LNCaP clone FGC (cell line): ENCODE data around the gene SRRT.
"Not testable (repeated sequence)": the region's sequence is repeated elsewhere in the genome, so short reads cannot be mapped to it uniquely, and the experiment has no call there.

Experiments
- DNase-seq: peaks from one replicate; pipeline ENCODE4 v3.0.0-alpha.2; 2011; ENCODE audit warnings: low read depth
- H3K4me3 ChIP-seq: 2 replicates; pipeline ENCODE4 v1.5.1; 2011; ENCODE audit warnings: mild to moderate bottlenecking, low read depth, low read length, control low read depth
- CTCF ChIP-seq: IDR thresholded peaks from 2 replicates; pipeline ENCODE4 v1.5.1; 2012; ENCODE audit warnings: mild to moderate bottlenecking; ENCODE audit not compliant: control insufficient read depth, insufficient read depth; ENCODE audit errors: extremely low read depth

The SRRT gene

GRCh38 chr7:100839361-100839760 is 35.5 kb upstream of the SRRT start:
- DNase-seq = no peak
- no peak overlapping the region for H3K4me3 ChIP-seq
- TF ChIP-seq CTCF = no peak

GRCh38 chr7:100840470-100841100 is 34.3 kb upstream of the SRRT start:
- no peak for DNase-seq
- H3K4me3 ChIP-seq = no peak overlapping the region
- no peak for TF ChIP-seq CTCF

DNA sequence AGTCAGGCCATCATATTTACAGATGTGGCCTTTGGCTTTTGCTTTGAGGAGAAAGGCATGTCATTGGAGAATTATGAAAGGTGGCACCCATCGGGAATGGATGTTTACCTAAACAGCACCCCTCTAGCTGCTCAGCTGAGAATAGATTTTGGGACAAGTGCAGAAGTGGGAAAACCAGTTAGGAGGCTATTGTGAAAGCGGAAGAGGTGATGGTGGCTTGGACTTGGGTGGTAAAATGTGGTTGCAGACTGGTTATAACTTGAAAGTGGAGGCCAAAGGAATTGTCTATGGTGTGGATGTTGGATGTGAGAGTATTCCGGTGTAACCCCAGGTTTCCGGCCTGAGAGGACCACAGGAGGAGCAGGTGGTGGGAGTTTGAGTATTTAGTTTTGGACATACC is 27.5 kb upstream of the SRRT start:
- no peak for TF ChIP-seq CTCF
- H3K4me3 ChIP-seq = no peak overlapping the region
- no peak for DNase-seq

DNA sequence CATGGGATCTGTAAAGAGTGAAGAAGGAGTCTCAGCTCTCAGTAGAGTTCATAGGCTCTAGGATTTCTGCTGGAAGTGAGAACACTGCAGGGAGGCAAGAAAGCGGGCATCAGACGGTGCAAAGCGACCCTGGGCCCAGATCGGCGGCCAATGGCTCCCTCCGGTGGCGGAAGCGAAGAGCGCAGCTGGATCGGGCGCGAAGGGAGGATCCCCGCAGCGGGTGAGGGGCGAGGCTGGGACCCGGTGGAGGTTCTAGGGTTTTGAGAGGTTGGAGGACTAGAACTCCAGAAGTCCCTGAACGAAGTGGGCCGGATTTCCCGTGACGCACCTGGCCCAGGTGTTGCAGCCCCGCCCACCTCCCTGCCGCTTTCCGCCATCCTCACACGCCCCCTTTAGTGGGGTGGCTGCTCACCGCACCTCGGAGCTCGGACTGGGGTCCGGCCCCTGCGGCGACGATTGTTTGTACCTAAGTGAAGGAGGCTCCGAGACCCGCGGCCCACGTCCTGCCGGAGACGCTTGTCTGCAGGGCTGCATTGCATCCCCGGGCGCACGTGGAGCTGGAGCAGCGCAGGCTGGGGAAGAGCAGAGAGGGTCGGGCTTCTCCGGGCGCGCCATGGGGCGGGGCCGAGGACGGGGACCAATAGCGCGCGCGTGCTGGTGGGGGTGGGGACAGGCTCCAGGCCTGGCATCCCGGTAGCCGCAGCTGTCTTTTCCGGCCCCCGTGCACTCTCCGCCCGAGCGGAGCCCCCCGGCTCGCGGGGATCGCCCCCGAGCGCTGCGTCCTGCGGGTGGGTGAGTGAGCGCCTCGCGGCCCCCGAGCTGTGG is 22.6 kb upstream of the SRRT start, which contains the start of gene SLC12A9:
TSS of gene SLC12A9 (plus strand) at position 666 of the 825 bp plus-strand sequence. CDS start 1,485 bp downstream, outside the sequence.
- peak; percentile 71 for DNase-seq
- TF ChIP-seq CTCF = peak; percentile 89
- H3K4me3 ChIP-seq = peak within 1 kb of the TSS; percentile 81

DNA sequence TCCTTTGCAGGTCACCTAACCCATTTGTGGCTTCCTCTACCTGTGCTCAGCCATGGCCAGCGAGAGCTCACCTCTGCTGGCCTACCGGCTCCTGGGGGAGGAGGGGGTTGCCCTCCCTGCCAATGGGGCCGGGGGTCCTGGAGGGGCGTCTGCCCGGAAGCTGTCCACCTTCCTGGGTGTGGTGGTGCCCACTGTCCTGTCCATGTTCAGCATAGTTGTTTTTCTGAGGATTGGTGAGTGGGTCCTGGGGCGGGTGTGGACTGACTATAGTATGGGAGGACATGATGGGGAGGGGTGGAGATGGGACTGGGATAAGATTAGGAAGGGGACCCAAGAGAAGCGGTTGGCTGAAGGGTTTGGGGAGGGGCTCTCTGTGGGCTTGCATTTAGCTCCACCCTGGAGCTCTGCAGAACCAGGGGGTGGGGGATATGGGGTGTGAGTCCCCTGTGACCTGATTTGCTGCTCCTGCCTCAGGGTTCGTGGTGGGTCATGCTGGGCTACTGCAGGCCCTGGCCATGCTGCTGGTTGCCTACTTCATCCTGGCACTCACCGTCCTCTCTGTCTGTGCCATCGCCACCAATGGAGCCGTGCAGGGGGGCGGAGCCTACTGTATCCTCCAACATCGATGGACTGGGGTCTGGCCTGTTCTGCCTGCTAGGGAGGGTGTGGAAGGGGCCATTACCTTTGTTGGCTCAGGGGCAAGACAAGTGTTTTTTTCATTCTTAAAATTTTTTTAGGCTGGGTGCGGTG is 20.6 kb upstream of the SRRT start:
- no peak for DNase-seq
- no peak overlapping the region for H3K4me3 ChIP-seq
- TF ChIP-seq CTCF = no peak

DNA sequence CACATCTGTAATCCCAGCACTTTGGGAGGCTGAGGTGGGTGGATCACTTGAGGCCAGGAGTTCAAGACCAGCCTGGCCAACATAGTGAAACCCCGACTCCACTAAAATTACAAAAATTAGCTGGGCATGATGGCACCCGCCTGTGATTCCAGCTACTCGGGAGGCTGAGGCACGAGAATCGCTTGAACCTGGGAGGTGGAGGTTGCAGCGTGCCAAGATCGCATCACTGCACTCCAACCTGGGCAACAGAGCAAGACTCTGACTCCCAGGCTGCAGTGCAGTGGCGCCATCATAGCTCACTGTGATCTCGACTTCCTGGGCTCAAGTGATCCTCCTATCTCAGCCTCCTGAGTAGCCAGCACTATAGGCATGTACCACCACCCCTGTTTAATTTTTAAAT is 20.0 kb upstream of the SRRT start:
- not testable (repeated sequence) for DNase-seq, H3K4me3 ChIP-seq

- TF ChIP-seq CTCF = no peak
- DNase-seq = no peak
- no peak overlapping the region for H3K4me3 ChIP-seq
These were observed 19.4 kb upstream of the SRRT start for GRCh38 chr7:100855515-100855914.
